ENCODE measurements around the gene RHBDD1. TPM values are rescaled to one million over a fixed set of nuclear protein-coding genes. Genes with fewer than 3 reads are reported as not detected.

Gene RHBDD1
- total and polyA plus RNA-seq, 4 donors = 4.8 to 66.4 (median 24.7) TPM

- H3K27ac ChIP-seq (ENCODE audit: low read depth in 1 of 2, low read length in 1 of 2) = no peak overlapping the region
- no peaks in the 10 kb centered on the region for H3K9me3 ChIP-seq (ENCODE audit: control insufficient read depth in 4 of 4, insufficient read depth in 3 of 4, low read length in 3 of 4)
- H3K4me1 ChIP-seq (ENCODE audit: control insufficient read depth in 5 of 5, insufficient read depth in 5 of 5, low read length in 5 of 5) = peaks cover 0 to 4% (median 0%) of the 10 kb centered on the region in 5 donors
- H3K36me3 ChIP-seq (ENCODE audit: control insufficient read depth in 4 of 4, insufficient read depth in 4 of 4, low read length in 4 of 4) = peaks cover 0 to 2% (median 0%) of the 10 kb centered on the region in 4 donors
- H3K27me3 ChIP-seq (ENCODE audit: control insufficient read depth in 3 of 3, insufficient read depth in 3 of 3, low read length in 2 of 3) = no peaks in the 10 kb centered on the region
- 78 to 81% methylated on average over 5 of the region's 5 CpGs for WGBS, 2 donors
- no peak overlapping the region for H3K9ac ChIP-seq (ENCODE audit: insufficient read depth in 1 of 2, low read length in 2 of 2)
- no peak for DNase-seq
- TF ChIP-seq, protein P1, sequence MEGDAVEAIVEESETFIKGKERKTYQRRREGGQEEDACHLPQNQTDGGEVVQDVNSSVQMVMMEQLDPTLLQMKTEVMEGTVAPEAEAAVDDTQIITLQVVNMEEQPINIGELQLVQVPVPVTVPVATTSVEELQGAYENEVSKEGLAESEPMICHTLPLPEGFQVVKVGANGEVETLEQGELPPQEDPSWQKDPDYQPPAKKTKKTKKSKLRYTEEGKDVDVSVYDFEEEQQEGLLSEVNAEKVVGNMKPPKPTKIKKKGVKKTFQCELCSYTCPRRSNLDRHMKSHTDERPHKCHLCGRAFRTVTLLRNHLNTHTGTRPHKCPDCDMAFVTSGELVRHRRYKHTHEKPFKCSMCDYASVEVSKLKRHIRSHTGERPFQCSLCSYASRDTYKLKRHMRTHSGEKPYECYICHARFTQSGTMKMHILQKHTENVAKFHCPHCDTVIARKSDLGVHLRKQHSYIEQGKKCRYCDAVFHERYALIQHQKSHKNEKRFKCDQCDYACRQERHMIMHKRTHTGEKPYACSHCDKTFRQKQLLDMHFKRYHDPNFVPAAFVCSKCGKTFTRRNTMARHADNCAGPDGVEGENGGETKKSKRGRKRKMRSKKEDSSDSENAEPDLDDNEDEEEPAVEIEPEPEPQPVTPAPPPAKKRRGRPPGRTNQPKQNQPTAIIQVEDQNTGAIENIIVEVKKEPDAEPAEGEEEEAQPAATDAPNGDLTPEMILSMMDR (IDR thresholded peaks at IDR 0.05; ENCODE audit: control extremely low read depth, extremely low read depth) = no peak
- no peak overlapping the region for H3K4me3 ChIP-seq
- no peak for ATAC-seq (ENCODE audit: insufficient read depth, low FRiP score)
These were observed 39.8 kb downstream of the RHBDD1 start for GRCh38 chr2:226875438-226876225.

DNA sequence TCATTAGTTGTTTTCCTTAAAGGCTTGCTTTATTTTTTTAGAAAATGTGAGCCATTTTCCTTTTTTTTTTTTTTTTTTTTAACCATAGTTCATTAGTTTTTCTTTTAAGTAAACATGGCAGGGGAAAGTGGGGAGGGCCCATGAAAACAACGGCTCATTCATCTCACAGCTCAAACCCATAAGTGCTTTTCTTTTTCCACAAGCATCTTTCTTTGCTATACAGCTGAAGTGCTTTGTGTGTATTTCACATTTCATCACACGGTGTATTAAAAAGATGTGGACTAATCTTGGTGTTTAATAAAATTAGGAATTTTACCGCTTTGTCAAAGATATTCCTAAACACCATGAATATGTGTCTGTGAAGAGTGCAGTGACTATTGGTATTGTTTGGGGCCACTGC lies 41.6 kb downstream of the RHBDD1 start:
- H3K27ac ChIP-seq (ENCODE audit: low read depth in 1 of 2, low read length in 1 of 2) = no peak overlapping the region
- DNase-seq (no peak), ATAC-seq (ENCODE audit: insufficient read depth, low FRiP score) (no peak)
- no peak overlapping the region for H3K9ac ChIP-seq (ENCODE audit: insufficient read depth in 1 of 2, low read length in 2 of 2)
- 90 to 92% methylated on average over 3 of the region's 3 CpGs for WGBS, 2 donors
- TF ChIP-seq, protein P1 (IDR thresholded peaks at IDR 0.05; ENCODE audit: control extremely low read depth, extremely low read depth) = no peak
- peaks cover 0 to 2% (median 0%) of the 10 kb centered on the region in 4 donors for H3K36me3 ChIP-seq (ENCODE audit: control insufficient read depth in 4 of 4, insufficient read depth in 4 of 4, low read length in 4 of 4)
- no peaks in the 10 kb centered on the region for H3K27me3 ChIP-seq (ENCODE audit: control insufficient read depth in 3 of 3, insufficient read depth in 3 of 3, low read length in 2 of 3)
- H3K4me3 ChIP-seq = no peak overlapping the region
- H3K9me3 ChIP-seq (ENCODE audit: control insufficient read depth in 4 of 4, insufficient read depth in 3 of 4, low read length in 3 of 4) = no peaks in the 10 kb centered on the region
- peaks cover 0 to 2% (median 0%) of the 10 kb centered on the region in 5 donors for H3K4me1 ChIP-seq (ENCODE audit: control insufficient read depth in 5 of 5, insufficient read depth in 5 of 5, low read length in 5 of 5)

- ATAC-seq (ENCODE audit: insufficient read depth, low FRiP score) (no peak), DNase-seq (no peak)
- H3K27me3 ChIP-seq (ENCODE audit: control insufficient read depth in 3 of 3, insufficient read depth in 3 of 3, low read length in 2 of 3) = no peaks in the 10 kb centered on the region
- H3K9me3 ChIP-seq (ENCODE audit: control insufficient read depth in 4 of 4, insufficient read depth in 3 of 4, low read length in 3 of 4) = no peaks in the 10 kb centered on the region
- H3K4me3 ChIP-seq = no peak overlapping the region
- TF ChIP-seq, protein P1 (IDR thresholded peaks at IDR 0.05; ENCODE audit: control extremely low read depth, extremely low read depth) = no peak
- no peak overlapping the region for H3K9ac ChIP-seq (ENCODE audit: insufficient read depth in 1 of 2, low read length in 2 of 2)
- H3K27ac ChIP-seq (ENCODE audit: low read depth in 1 of 2, low read length in 1 of 2) = no peak overlapping the region
- WGBS, 2 donors = 90 to 94% methylated on average over 2 of the region's 2 CpGs
- H3K4me1 ChIP-seq (ENCODE audit: control insufficient read depth in 5 of 5, insufficient read depth in 5 of 5, low read length in 5 of 5) = peaks cover 0 to 2% (median 0%) of the 10 kb centered on the region in 5 donors
- H3K36me3 ChIP-seq (ENCODE audit: control insufficient read depth in 4 of 4, insufficient read depth in 4 of 4, low read length in 4 of 4) = peaks cover 0 to 2% (median 0%) of the 10 kb centered on the region in 4 donors
These were observed 45.4 kb downstream of the RHBDD1 start for GRCh38 chr2:226881287-226881686.

All from lung (tissue), 12 donors.